Adipocyte (in vitro differentiated cells): ENCODE results near the gene FLNB.
"Not testable (repeated sequence)": the region's sequence is repeated elsewhere in the genome, so short reads cannot be mapped to it uniquely, and the experiment has no call there.

Experiments
- DNase-seq: peaks from one replicate; pipeline ENCODE4 v3.0.0-alpha.2; 2015; ENCODE audit warnings: low read depth
- H3K27me3 ChIP-seq: replicated peaks from 2 replicates; pipeline ENCODE4 v1.7.0; 2013; ENCODE audit warnings: mild to moderate bottlenecking, low read length, moderate library complexity; ENCODE audit not compliant: control insufficient read depth, insufficient read depth
- H3K36me3 ChIP-seq: 2 replicates; pipeline ENCODE4 v1.7.0; 2013; ENCODE audit warnings: low read length, mild to moderate bottlenecking, moderate library complexity; ENCODE audit not compliant: control insufficient read depth, insufficient read depth, severe bottlenecking
- H3K4me1 ChIP-seq: 2 replicates; pipeline ENCODE4 v1.7.0; 2013; ENCODE audit warnings: mild to moderate bottlenecking, low read length, moderate library complexity; ENCODE audit not compliant: control insufficient read depth, insufficient read depth
- H3K4me3 ChIP-seq: 2 replicates; pipeline ENCODE4 v1.7.0; 2013; ENCODE audit warnings: mild to moderate bottlenecking, low read length, moderate library complexity
- H3K9ac ChIP-seq: 2 replicates; pipeline ENCODE4 v1.7.0; 2013; ENCODE audit warnings: mild to moderate bottlenecking, low read length, moderate library complexity
- H3K9me3 ChIP-seq: 2 replicates; pipeline ENCODE4 v1.7.0; 2013; ENCODE audit warnings: mild to moderate bottlenecking, low read length, moderate library complexity; ENCODE audit not compliant: control insufficient read depth

Gene FLNB

DNA sequence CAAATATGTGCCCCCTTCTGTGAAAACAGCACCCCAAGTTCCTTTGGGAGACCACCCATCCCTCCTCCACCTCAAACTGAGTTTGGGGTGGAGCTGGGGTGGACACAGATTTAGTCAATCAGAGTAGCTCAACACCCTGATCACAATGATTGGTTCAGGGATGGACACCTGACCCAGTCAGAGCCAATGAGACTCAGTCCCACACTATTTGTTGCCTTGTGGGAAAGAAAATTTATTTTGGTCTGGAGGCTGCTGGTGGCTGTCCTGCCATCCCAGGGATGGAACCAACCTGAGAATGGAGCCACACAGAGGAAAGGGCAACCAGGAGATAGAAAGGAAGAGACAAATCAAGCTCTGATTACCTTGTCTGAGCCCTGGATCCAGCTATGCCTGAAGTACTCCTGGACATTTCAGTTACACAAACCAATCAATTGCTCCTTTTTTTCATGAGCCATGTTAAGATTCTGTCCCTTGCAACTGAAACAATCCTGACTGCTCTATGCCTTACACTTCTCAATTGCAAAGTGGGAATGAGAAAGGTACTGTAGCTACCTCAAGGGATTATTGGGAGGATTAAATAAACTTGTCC lies 192.0 kb downstream of the FLNB start:
- H3K4me3 ChIP-seq, result no peak overlapping the region
- H3K36me3 ChIP-seq, result no peaks in the 10 kb centered on the region
- H3K27me3 ChIP-seq, result no peaks in the 10 kb centered on the region
- no peak overlapping the region for H3K9ac ChIP-seq
- peaks cover 7% of the 10 kb centered on the region for H3K4me1 ChIP-seq
- no peak for DNase-seq
- H3K9me3 ChIP-seq, result peaks cover 4% of the 10 kb centered on the region

DNA sequence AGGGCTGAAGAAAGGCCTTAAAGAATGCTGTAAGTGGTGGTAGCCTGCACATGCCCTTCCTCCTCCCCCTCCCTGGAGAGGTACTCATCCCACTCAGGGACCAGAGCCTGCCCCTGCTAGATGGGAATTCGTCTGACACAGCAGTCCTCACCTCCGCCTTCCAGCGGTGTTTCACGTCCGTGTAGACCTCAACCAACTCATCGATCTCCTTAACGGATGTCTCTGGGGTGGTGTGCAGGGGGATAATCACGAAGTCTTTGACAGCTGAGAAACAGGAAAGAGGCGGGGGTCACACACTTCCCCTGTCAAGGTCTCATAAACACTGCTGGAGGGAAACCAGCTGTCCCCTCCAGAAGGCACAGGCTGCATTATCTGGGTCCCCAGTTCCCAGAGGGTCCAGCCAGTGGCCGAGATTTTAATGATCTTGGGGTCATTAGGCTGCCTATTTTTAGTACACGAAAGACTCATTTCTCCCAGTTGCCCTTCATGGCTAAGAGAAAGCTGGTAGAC lies 192.7 kb downstream of the FLNB start:
- no peak for DNase-seq
- Histone ChIP-seq H3K27me3 (no peaks in the 10 kb centered on the region), H3K9me3 (peaks cover 4% of the 10 kb centered on the region), H3K4me1 (peaks cover 9% of the 10 kb centered on the region), H3K4me3 (no peak overlapping the region), H3K36me3 (no peaks in the 10 kb centered on the region), H3K9ac (no peak overlapping the region)

DNA sequence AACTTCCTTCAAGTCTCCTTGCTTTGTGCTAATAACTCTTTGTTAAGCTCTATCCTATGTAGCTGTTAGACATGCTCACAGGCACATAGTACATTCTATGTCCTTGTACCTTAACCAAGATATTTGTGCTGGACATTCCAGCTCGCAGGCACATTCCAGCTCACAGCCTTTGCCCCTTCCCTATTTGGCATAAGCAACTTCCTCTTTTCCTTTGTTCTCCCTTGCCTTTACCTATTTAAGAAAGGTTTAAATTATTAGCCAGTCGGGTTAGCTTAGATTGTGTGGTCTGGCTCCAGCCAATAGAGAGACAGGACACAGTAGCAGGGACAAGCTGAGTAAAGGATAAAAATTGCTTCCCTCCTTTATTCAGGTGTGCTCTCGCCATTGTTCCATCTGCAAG lies 193.2 kb downstream of the FLNB start:
- not testable (repeated sequence) for H3K9ac ChIP-seq, H3K27me3 ChIP-seq, H3K36me3 ChIP-seq, DNase-seq, H3K9me3 ChIP-seq, H3K4me3 ChIP-seq
- H3K4me1 ChIP-seq, result peaks cover 15% of the 10 kb centered on the region

DNA sequence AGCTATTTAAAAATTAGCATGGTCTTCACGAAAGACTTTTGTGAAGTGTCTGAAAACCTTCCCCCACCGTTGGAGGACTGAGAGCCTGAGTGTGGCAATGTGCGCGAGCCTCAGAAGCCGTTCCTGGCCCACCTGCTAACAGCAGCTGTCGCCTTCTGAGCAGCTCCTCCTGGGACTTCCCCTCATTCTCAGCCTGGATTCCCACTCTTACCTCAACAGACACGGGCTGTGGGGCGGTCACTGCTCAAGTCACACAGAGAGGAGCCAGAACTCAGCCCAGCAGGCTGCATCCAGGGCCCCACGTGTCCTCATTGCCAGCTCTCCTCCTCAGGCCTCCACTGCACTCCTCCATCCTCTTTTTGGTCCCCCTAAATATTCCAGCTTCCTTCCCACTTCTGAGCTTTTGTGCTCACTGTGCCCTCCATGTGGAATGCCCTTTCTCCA lies 194.7 kb downstream of the FLNB start:
- DNase-seq, result no peak
- Histone ChIP-seq H3K4me3 (no peak overlapping the region), H3K4me1 (peaks cover 20% of the 10 kb centered on the region), H3K9ac (no peak overlapping the region), H3K27me3 (no peaks in the 10 kb centered on the region), H3K36me3 (no peaks in the 10 kb centered on the region), H3K9me3 (peaks cover 4% of the 10 kb centered on the region)

DNA sequence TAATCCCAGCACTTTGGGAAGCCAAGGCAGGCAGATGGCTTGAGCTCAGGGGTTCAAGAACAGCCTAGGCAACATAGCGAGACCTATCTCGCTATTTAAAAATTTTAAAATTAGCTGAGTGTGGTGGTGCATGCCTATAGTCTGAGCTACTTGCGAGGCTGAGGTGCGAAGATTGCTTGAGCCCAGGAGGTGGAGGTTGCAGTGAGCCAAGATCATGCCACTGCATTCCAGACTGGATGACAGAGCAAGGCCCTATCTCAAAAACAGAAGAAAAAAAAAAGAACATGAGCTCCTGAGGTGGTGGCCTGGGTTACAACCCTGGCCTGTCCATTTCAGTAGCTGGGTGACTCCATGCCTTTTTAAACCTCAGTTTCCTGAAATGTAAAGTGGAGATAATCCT lies 195.3 kb downstream of the FLNB start:
- H3K9ac ChIP-seq, result no peak overlapping the region
- H3K4me3 ChIP-seq, result no peak overlapping the region
- H3K4me1 ChIP-seq, result peaks cover 17% of the 10 kb centered on the region
- DNase-seq, result no peak
- H3K27me3 ChIP-seq, result no peaks in the 10 kb centered on the region
- H3K36me3 ChIP-seq, result no peaks in the 10 kb centered on the region
- H3K9me3 ChIP-seq, result peaks cover 4% of the 10 kb centered on the region

DNA sequence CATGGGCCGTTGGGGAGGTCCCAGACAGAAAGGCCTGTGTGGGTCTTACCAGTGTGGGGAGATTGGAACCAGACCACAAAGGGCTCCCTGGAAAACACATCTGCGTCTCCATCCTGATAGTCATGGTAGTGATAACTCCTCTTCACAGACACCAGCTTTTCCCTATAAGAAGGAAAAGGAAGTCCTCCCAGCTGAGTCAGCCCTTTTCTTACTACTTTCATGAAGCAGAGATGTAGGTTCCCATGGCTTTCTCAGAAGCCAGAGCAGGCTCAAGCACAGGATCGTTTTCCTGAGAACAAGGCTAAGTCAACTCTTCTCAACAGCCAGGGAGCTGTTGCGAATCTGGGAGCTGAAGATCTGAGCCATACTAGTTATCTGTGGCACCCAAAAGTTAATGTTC lies 196.5 kb downstream of the FLNB start:
- no peaks in the 10 kb centered on the region for H3K27me3 ChIP-seq
- no peak overlapping the region for H3K4me3 ChIP-seq
- H3K9ac ChIP-seq, result no peak overlapping the region
- peaks cover 12% of the 10 kb centered on the region for H3K4me1 ChIP-seq
- peaks cover 4% of the 10 kb centered on the region for H3K9me3 ChIP-seq
- DNase-seq, result no peak
- no peaks in the 10 kb centered on the region for H3K36me3 ChIP-seq

DNA sequence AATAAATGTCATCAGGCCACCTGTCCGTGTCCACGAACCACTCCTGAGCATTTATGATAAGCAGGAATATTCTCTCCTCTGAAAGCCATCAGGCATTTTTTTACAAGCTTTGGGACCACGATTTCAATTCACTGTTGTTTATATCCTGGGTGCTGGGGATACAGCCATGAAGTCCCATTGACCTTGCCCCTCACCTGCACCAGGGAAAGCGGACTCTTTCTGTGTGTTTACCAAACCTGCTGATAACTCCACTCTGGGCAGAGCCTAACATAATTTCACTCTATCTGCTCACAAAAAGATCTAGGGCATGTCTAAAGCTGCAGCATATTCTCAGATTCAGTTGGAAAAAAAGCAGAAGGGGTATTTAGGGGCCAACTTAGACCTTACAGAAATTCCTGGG lies 197.8 kb downstream of the FLNB start:
- no peak overlapping the region for H3K9ac ChIP-seq
- H3K36me3 ChIP-seq, result no peaks in the 10 kb centered on the region
- H3K4me3 ChIP-seq, result no peak overlapping the region
- no peak for DNase-seq
- H3K9me3 ChIP-seq, result peaks cover 4% of the 10 kb centered on the region
- H3K4me1 ChIP-seq, result peaks cover 20% of the 10 kb centered on the region
- no peaks in the 10 kb centered on the region for H3K27me3 ChIP-seq

DNA sequence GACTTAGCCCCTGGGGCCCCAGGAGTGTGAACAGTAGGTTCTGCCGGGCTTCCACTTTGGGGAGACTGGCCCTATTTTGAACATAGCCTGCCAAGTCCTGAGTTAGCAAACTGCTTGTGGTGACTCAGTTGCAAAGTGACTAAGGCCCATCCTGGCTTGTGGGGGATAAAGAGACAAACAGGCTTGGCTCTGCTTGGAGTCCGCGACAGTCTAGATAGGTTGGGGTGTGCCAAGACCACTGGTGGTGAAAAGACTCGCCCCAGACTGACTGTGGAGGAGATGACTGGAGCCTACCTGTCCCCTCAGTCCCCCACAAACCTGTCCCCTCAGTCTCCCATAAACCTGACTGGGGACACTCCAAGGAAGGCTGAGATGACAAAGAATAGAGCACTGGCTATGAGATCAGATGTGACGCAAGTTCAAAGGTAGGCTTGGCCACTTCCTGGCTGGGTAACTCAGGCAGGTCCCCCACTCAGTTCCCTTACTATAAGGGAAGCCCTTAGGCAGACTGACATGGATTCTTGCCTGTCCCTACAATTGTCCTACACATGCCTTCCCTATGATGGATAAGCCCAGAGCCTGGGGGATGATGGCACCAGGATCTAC lies 198.3 kb downstream of the FLNB start:
- peaks cover 23% of the 10 kb centered on the region for H3K4me1 ChIP-seq
- peaks cover 3% of the 10 kb centered on the region for H3K9me3 ChIP-seq
- H3K27me3 ChIP-seq, result no peaks in the 10 kb centered on the region
- no peak overlapping the region for H3K9ac ChIP-seq
- DNase-seq, result peak; percentile 44
- no peak overlapping the region for H3K4me3 ChIP-seq
- no peaks in the 10 kb centered on the region for H3K36me3 ChIP-seq

DNA sequence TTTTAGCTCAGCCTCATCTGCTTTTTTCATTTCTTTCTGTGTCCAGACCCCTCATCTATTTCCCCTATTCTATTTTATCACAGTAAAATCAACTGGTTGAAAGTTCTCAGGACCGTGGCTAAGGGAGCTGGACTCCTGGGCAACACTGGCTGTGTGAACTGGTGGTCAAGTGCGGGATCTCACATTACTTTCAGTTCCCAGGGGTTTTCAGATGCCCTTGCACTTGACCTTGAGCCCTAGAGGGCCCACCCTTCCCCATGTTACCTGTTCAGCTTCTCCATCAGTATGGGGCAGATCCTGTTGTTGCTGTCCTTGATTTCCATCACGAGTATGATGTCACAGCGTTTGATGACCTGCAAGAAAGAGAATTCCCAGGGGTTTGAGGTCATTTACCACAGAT lies 199.7 kb downstream of the FLNB start:
- H3K4me3 ChIP-seq, result no peak overlapping the region

DNA sequence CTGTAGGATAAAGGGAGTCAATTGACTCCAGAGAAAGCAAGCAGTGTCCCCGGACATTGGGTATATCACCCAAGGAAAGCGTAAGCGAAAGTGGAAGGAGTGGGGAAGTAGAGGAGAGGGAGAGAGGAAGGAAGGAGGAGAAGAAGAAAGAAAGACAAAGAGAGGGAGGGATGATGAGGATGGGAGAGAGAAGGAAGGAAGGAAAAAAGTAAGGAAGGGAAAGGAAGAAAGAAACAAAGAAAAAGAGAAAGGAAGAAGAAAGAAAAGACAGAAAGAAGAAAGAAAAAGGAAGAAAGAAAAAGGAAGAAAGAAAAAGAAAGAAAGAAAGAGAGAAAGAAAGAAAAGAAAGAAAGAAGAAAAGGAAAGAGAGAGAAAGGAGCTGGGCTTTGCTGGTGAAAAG lies 201.7 kb downstream of the FLNB start:
- H3K27me3 ChIP-seq, result no peaks in the 10 kb centered on the region
- H3K9me3 ChIP-seq, result no peaks in the 10 kb centered on the region
- no peak overlapping the region for H3K4me3 ChIP-seq
- peaks cover 27% of the 10 kb centered on the region for H3K4me1 ChIP-seq
- H3K36me3 ChIP-seq, result no peaks in the 10 kb centered on the region
- H3K9ac ChIP-seq, result no peak overlapping the region
- DNase-seq, result no peak

More for the DNA sequence above, 199.7 kb downstream of the FLNB start:
- Histone ChIP-seq H3K27me3 (no peaks in the 10 kb centered on the region), H3K9me3 (no peaks in the 10 kb centered on the region), H3K36me3 (no peaks in the 10 kb centered on the region), H3K4me1 (peaks cover 23% of the 10 kb centered on the region), H3K9ac (no peak overlapping the region)
- DNase-seq, result no peak

DNA sequence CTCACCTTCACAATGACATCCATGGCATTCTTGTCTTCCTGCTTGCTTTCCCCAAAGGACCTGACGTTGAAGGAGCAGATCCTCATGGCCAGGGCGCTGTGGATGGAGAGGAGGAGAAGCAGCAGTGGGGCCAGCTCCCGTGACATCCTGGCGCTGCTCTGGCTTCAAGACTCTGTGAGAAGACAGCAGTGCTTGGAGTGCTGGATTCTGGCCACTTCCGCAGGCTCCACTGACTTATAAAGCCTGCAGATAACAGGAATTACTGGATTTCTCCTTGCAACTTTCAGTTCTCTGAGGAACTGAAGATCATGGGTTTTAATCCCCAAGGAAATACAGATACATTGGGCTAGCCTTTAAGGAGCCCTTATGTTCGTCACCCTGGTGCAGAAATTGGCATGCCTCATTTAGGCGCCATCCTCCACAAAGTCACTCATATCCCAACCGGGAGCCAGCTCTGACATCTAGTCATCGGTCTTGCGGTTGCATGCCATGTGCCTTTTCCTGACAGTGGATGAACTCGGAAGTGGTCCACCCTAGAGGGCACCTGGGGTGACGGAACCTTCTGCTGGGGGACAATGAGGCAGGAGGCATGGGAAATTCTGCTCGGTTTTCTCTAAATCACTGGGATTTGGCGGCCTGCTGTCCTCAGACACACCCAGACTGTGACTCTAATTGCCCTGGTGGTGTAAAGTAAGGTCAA lies 202.7 kb downstream of the FLNB start, which contains the start of gene DNASE1L3:
TSS of gene DNASE1L3 (minus strand) at position 212 of the 700 bp plus-strand sequence. CDS start at position 146, 66 bp downstream.
- Histone ChIP-seq H3K27me3 (no peaks in the 10 kb centered on the region), H3K9me3 (no peaks in the 10 kb centered on the region), H3K4me1 (peaks cover 25% of the 10 kb centered on the region), H3K36me3 (no peaks in the 10 kb centered on the region), H3K9ac (no peak within 1 kb of the TSS), H3K4me3 (peak within 1 kb of the TSS; percentile 42)
- no peak for DNase-seq
